Effector memory CD8-positive, alpha-beta T cell (primary cell): ENCODE measurements around the gene TMEM271.

Experiments
- ATAC-seq: fragments of 150-1000 bp; cut with Tn5 transposase; replicated peaks from 2 replicates; pipeline ENCODE4 v1.10.0; 2021; ENCODE audit warnings: mild to moderate bottlenecking, moderate library complexity
- DNase-seq, 3 experiments: peaks; one replicate each; pipeline ENCODE4 v3.0.0; 2021
- H3K27ac Mint-ChIP-seq, 2 donors: one replicate each; pipeline ENCODE4 v1.8.0; 2022; ENCODE audit warnings: mild to moderate bottlenecking in 2 of 2, mixed read lengths in 2 of 2, moderate library complexity in 2 of 2
- H3K27me3 Mint-ChIP-seq, 2 donors: one replicate each; pipeline ENCODE4 v1.8.0; 2022; ENCODE audit warnings: mixed read lengths in 2 of 2
- H3K36me3 Mint-ChIP-seq: one replicate; pipeline ENCODE4 v1.8.0; 2022; ENCODE audit warnings: mild to moderate bottlenecking, moderate library complexity, mixed read lengths; ENCODE audit not compliant: insufficient read depth
- H3K4me1 Mint-ChIP-seq, 2 donors: one replicate each; pipeline ENCODE4 v1.8.0; 2022; ENCODE audit warnings: low read depth in 2 of 2, mixed read lengths in 2 of 2
- H3K4me3 Mint-ChIP-seq, 2 donors: one replicate each; pipeline ENCODE4 v1.8.0; 2022; ENCODE audit warnings: mild to moderate bottlenecking in 2 of 2, mixed read lengths in 2 of 2, moderate library complexity in 2 of 2
- H3K9me3 Mint-ChIP-seq, 2 donors: one replicate each; pipeline ENCODE4 v1.8.0; 2022; ENCODE audit warnings: mixed read lengths in 2 of 2

Gene TMEM271

GRCh38 chr4:616911-617643 lies 41.0 kb upstream of the TMEM271 start:
- no peak overlapping the region for H3K27ac Mint-ChIP-seq
- no peaks in the 10 kb centered on the region for H3K9me3 Mint-ChIP-seq
- ATAC-seq: no peak
- H3K36me3 Mint-ChIP-seq: no peaks in the 10 kb centered on the region
- peaks cover 7 to 45% of the 10 kb centered on the region in 2 donors for H3K27me3 Mint-ChIP-seq
- no peak overlapping the region for H3K4me3 Mint-ChIP-seq
- no peak for DNase-seq
- no peaks in the 10 kb centered on the region for H3K4me1 Mint-ChIP-seq

- peaks cover 7 to 42% of the 10 kb centered on the region in 2 donors for H3K27me3 Mint-ChIP-seq
- DNase-seq (no peak), ATAC-seq (no peak)
- H3K27ac Mint-ChIP-seq: no peak overlapping the region
- no peaks in the 10 kb centered on the region for H3K9me3 Mint-ChIP-seq
- no peaks in the 10 kb centered on the region for H3K36me3 Mint-ChIP-seq
- no peaks in the 10 kb centered on the region for H3K4me1 Mint-ChIP-seq
- H3K4me3 Mint-ChIP-seq: no peak overlapping the region
Observed at GRCh38 chr4:616091-616490, 40.0 kb upstream of the TMEM271 start.

GRCh38 chr4:613126-613525 lies 37.0 kb upstream of the TMEM271 start:
- no peak for DNase-seq
- Mint-ChIP-seq H3K36me3 (no peaks in the 10 kb centered on the region), H3K27ac (no peak overlapping the region), H3K4me3 (no peak overlapping the region), H3K27me3 (peaks cover 31 to 49% of the 10 kb centered on the region in 2 donors), H3K4me1 (no peaks in the 10 kb centered on the region), H3K9me3 (no peaks in the 10 kb centered on the region)
- no peak for ATAC-seq

- ATAC-seq: no peak
- Mint-ChIP-seq H3K27ac (no peak overlapping the region), H3K27me3 (peaks cover 27 to 45% of the 10 kb centered on the region in 2 donors), H3K36me3 (no peaks in the 10 kb centered on the region), H3K9me3 (no peaks in the 10 kb centered on the region), H3K4me1 (no peaks in the 10 kb centered on the region), H3K4me3 (no peak overlapping the region)
- no peak for DNase-seq
Observed at GRCh38 chr4:612749-613125, 36.6 kb upstream of the TMEM271 start.

DNA sequence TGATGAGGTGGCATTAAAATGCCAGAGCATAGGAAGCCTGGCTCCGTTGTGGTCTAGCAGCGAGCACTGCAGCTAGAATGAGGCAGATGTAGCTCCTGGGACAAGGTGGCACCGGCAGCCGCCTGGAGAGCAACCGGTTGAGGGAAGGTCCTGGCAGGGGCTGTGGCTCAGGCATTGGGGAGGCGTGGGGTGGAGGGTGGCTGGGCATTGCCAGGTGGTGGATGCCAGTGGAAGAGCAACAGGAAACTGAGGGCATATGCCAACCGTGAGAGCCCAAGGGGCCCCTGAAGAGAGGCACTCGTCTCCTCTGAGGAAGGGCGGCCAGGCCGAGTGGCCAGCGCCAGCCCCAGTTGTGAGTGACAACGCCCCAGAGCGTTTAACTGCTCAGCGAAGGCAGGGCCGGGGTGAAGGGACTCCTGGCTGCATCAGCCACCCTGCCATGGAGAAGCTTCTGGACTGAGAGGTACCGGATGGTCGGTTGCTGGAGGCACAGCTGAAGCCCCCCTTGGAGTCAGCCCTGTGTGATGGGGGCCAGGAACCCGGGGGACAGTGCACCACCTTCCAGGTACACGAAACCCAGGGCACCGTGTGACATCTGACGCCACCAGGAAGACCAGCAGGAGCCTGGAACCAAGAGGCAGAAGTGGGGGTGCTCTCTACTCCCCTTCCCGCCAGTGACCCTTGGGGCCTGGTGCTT lies 36.1 kb upstream of the TMEM271 start:
- no peak for DNase-seq
- Mint-ChIP-seq H3K36me3 (no peaks in the 10 kb centered on the region), H3K4me3 (no peak overlapping the region), H3K27ac (no peak overlapping the region), H3K9me3 (no peaks in the 10 kb centered on the region), H3K27me3 (peaks cover 25 to 40% of the 10 kb centered on the region in 2 donors), H3K4me1 (no peaks in the 10 kb centered on the region)
- no peak for ATAC-seq

DNA sequence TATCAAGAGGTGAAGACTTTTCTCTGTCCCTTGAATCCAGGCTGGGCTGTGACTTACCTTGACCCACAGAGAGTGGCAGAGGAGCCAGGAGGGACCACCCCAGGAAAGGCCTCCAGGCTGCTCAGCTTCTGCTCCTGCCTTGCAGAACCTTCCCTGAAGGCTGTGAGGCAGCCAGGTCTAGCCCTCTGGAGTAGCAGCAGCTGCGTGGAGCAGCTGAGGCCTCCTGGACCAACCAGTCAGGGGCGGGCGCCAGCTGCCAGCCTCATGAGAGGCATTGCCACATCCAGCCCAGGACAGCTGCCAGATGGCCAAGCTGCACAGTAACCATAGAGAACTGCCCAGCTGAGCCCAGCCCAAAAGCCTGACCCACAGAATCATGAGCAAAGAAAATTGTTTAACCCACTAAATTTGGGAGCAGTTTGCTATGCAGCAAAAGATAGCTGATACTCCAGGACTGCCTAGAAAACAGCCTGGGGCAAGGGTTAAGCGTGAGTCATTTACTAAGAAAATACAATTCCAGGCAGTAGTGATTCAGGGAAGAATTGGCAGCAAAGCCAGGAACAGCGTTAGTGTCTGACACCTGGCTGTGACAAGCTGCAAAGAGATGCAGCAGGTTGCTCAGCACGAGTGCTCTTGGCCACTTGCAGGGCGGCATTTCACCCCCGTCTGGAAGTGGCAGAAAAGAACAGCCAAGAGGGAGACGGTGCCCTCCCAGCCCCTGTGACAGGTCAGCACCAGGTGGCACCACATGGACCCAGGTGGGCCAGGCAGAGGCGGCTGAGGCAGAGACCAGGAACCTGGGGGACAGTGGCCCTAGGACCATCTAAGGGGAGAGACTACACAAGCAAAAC lies 34.5 kb upstream of the TMEM271 start:
- ATAC-seq: no peak

GRCh38 chr4:609400-610050 lies 33.4 kb upstream of the TMEM271 start:
- Mint-ChIP-seq H3K4me3 (no peak overlapping the region), H3K27ac (no peak overlapping the region), H3K36me3 (no peaks in the 10 kb centered on the region), H3K27me3 (peaks cover 25 to 45% of the 10 kb centered on the region in 2 donors), H3K9me3 (no peaks in the 10 kb centered on the region), H3K4me1 (no peaks in the 10 kb centered on the region)
- DNase-seq (no peak), ATAC-seq (no peak)

More for the DNA sequence above, 34.5 kb upstream of the TMEM271 start:
- H3K4me1 Mint-ChIP-seq: no peaks in the 10 kb centered on the region
- no peak overlapping the region for H3K4me3 Mint-ChIP-seq
- H3K36me3 Mint-ChIP-seq: no peaks in the 10 kb centered on the region
- H3K27ac Mint-ChIP-seq: no peak overlapping the region
- no peak for DNase-seq
- H3K27me3 Mint-ChIP-seq: peaks cover 25 to 44% of the 10 kb centered on the region in 2 donors
- no peaks in the 10 kb centered on the region for H3K9me3 Mint-ChIP-seq

- DNase-seq (no peak), ATAC-seq (no peak)
- Mint-ChIP-seq H3K36me3 (no peaks in the 10 kb centered on the region), H3K27ac (no peak overlapping the region), H3K4me1 (peaks cover 5% of the 10 kb centered on the region in 2 donors), H3K4me3 (no peak overlapping the region), H3K9me3 (no peaks in the 10 kb centered on the region), H3K27me3 (peaks cover 31 to 55% of the 10 kb centered on the region in 2 donors)
Observed at GRCh38 chr4:608236-608635, 32.1 kb upstream of the TMEM271 start.

- H3K36me3 Mint-ChIP-seq: no peaks in the 10 kb centered on the region
Observed at GRCh38 chr4:605702-606425, 29.8 kb upstream of the TMEM271 start.

DNA sequence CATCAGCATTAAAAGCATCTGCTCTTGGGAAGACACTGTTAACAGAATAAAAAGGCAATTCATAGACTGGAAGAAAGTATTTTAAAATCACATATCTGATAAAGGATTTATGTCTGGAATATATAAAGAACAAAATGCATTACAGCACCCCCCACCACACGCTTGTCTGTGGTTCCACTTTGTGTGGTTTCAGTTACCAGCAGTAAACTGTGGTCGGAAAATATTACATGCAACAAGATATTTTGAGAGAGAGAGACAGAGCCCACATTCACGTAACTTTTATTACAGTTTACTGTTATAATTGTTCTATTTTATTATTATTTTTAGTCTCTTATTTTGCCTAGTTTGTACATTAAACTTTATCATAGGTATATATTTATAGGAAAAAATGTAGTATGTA lies 28.0 kb upstream of the TMEM271 start:
- Mint-ChIP-seq H3K9me3 (no peaks in the 10 kb centered on the region), H3K27me3 (peaks cover 28 to 66% of the 10 kb centered on the region in 2 donors), H3K36me3 (no peaks in the 10 kb centered on the region), H3K4me3 (no peak overlapping the region), H3K27ac (peak overlapping the region in 1 of 2 donors; percentile 0), H3K4me1 (peaks cover 5% of the 10 kb centered on the region in 2 donors)
- DNase-seq (no peak), ATAC-seq (no peak)

More at GRCh38 chr4:605702-606425, 29.8 kb upstream of the TMEM271 start:
- no peak for DNase-seq
- Mint-ChIP-seq H3K9me3 (no peaks in the 10 kb centered on the region), H3K4me3 (no peak overlapping the region), H3K27me3 (peaks cover 45 to 66% of the 10 kb centered on the region in 2 donors), H3K27ac (no peak overlapping the region), H3K4me1 (peaks cover 5% of the 10 kb centered on the region in 2 donors)
- ATAC-seq: no peak

GRCh38 chr4:602559-602942 lies 26.5 kb upstream of the TMEM271 start:
- H3K9me3 Mint-ChIP-seq: no peaks in the 10 kb centered on the region

GRCh38 chr4:601612-602558 lies 25.8 kb upstream of the TMEM271 start:
- Mint-ChIP-seq H3K27ac (no peak overlapping the region), H3K4me1 (peaks cover 5% of the 10 kb centered on the region in 2 donors), H3K36me3 (no peaks in the 10 kb centered on the region), H3K9me3 (no peaks in the 10 kb centered on the region), H3K27me3 (peaks cover 40 to 79% of the 10 kb centered on the region in 2 donors), H3K4me3 (no peak overlapping the region)
- ATAC-seq (no peak), DNase-seq (no peak)

More at GRCh38 chr4:602559-602942, 26.5 kb upstream of the TMEM271 start:
- ATAC-seq (peak; percentile 33), DNase-seq (peak; percentile 14 to 23 (median 14))
- Mint-ChIP-seq H3K27me3 (peaks cover 35 to 76% of the 10 kb centered on the region in 2 donors), H3K36me3 (no peaks in the 10 kb centered on the region), H3K4me1 (peaks cover 5% of the 10 kb centered on the region in 2 donors), H3K4me3 (no peak overlapping the region), H3K27ac (no peak overlapping the region)
